SK-N-MC (cell line): ENCODE data around the gene PIGW.

Experiments used
- EZH2 ChIP-seq: fragments of 200-600 bp; sonication (generic); IDR thresholded peaks from one replicate; pipeline ENCODE4 v1.6.1; 2017; ENCODE audit warnings: antibody characterized with exemption
- FOXP2 ChIP-seq: optimal IDR thresholded peaks from 2 replicates; pipeline ENCODE3; 2011; ENCODE audit warnings: mild to moderate bottlenecking, moderate library complexity; ENCODE audit not compliant: insufficient read depth; ENCODE audit errors: extremely low read length, control extremely low read depth
- POLR2AphosphoS5 ChIP-seq: IDR thresholded peaks from 2 replicates; pipeline ENCODE4 v1.6.1; 2012; ENCODE audit warnings: mild to moderate bottlenecking, low read depth, low read length, borderline replicate concordance

DNA sequence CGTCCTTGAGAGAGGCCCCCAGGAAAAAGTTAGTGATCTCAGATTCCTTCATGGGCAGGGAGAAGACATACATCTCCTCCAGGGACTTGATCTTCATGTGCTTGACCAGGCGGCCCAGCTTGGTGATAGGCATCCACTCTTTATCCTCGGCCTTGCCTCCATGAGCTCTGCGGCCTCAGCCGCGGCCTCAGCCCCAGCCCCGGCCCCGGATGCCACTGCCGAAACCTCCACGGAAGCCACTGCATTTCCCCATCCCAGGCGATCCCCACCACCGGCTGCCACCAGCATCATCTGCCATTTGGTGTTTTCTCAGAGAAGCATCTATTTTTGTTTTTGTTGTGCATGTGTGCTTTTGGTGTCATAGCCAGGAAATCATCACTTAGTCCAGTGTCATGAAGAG lies 40.2 kb downstream of the PIGW start:
- no peak for TF ChIP-seq EZH2
- TF ChIP-seq POLR2AphosphoS5: no peak
- no peak for TF ChIP-seq FOXP2
